ENCODE measurements around the gene RTN1.

DNA sequence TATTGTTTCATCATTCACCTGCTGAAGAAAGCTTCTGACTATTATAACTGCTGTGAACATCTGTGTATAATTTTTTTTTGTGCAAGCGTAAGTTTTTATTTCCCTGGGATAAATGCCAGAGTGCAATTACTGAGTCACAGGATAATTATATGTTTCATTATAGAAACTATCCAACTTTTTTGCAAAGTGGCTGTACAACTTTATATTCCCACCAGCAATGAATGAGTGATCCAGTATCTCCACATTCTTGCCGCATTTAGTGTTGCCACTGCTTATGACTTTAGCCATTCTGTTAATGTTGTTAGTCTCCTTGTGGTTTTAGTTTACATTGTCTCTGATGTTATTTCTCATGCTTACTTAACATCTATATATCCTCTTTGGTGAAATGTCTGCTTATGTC, 205.8 kb downstream of the RTN1 start:
- TF ChIP-seq, protein P1, sequence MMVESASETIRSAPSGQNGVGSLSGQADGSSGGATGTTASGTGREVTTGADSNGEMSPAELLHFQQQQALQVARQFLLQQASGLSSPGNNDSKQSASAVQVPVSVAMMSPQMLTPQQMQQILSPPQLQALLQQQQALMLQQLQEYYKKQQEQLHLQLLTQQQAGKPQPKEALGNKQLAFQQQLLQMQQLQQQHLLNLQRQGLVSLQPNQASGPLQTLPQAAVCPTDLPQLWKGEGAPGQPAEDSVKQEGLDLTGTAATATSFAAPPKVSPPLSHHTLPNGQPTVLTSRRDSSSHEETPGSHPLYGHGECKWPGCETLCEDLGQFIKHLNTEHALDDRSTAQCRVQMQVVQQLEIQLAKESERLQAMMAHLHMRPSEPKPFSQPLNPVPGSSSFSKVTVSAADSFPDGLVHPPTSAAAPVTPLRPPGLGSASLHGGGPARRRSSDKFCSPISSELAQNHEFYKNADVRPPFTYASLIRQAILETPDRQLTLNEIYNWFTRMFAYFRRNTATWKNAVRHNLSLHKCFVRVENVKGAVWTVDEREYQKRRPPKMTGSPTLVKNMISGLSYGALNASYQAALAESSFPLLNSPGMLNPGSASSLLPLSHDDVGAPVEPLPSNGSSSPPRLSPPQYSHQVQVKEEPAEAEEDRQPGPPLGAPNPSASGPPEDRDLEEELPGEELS (CRISPR knock-in tag; IDR thresholded peaks at IDR 0.05) = no peak
- TF ChIP-seq, protein P2, sequence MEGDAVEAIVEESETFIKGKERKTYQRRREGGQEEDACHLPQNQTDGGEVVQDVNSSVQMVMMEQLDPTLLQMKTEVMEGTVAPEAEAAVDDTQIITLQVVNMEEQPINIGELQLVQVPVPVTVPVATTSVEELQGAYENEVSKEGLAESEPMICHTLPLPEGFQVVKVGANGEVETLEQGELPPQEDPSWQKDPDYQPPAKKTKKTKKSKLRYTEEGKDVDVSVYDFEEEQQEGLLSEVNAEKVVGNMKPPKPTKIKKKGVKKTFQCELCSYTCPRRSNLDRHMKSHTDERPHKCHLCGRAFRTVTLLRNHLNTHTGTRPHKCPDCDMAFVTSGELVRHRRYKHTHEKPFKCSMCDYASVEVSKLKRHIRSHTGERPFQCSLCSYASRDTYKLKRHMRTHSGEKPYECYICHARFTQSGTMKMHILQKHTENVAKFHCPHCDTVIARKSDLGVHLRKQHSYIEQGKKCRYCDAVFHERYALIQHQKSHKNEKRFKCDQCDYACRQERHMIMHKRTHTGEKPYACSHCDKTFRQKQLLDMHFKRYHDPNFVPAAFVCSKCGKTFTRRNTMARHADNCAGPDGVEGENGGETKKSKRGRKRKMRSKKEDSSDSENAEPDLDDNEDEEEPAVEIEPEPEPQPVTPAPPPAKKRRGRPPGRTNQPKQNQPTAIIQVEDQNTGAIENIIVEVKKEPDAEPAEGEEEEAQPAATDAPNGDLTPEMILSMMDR (IDR thresholded peaks at IDR 0.05) = no peak
- TF ChIP-seq, protein P3, sequence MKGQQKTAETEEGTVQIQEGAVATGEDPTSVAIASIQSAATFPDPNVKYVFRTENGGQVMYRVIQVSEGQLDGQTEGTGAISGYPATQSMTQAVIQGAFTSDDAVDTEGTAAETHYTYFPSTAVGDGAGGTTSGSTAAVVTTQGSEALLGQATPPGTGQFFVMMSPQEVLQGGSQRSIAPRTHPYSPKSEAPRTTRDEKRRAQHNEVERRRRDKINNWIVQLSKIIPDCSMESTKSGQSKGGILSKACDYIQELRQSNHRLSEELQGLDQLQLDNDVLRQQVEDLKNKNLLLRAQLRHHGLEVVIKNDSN (CRISPR knock-in tag; IDR thresholded peaks at IDR 0.05) = no peak
- TF ChIP-seq TCF7 (CRISPR knock-in tag; IDR thresholded peaks at IDR 0.05; ENCODE audit: low read depth) = no peak
- TF ChIP-seq CREM (CRISPR knock-in tag; IDR thresholded peaks at IDR 0.05) = no peak
- TF ChIP-seq NR3C1 (CRISPR knock-in tag; conservative IDR thresholded peaks at IDR 0.05; ENCODE audit: low read depth) = no peak
- TF ChIP-seq ZBTB21 (CRISPR knock-in tag; IDR thresholded peaks at IDR 0.05; ENCODE audit: borderline replicate concordance) = no peak
- TF ChIP-seq NR2C2 (CRISPR knock-in tag; IDR thresholded peaks at IDR 0.05) = no peak
- TF ChIP-seq, protein P4, sequence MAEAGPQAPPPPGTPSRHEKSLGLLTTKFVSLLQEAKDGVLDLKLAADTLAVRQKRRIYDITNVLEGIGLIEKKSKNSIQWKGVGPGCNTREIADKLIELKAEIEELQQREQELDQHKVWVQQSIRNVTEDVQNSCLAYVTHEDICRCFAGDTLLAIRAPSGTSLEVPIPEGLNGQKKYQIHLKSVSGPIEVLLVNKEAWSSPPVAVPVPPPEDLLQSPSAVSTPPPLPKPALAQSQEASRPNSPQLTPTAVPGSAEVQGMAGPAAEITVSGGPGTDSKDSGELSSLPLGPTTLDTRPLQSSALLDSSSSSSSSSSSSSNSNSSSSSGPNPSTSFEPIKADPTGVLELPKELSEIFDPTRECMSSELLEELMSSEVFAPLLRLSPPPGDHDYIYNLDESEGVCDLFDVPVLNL (CRISPR knock-in tag; IDR thresholded peaks at IDR 0.05; ENCODE audit: borderline replicate concordance, low read depth) = no peak
- no peak for TF ChIP-seq SP1 (CRISPR knock-in tag; conservative IDR thresholded peaks at IDR 0.05)
- TF ChIP-seq, protein P5, sequence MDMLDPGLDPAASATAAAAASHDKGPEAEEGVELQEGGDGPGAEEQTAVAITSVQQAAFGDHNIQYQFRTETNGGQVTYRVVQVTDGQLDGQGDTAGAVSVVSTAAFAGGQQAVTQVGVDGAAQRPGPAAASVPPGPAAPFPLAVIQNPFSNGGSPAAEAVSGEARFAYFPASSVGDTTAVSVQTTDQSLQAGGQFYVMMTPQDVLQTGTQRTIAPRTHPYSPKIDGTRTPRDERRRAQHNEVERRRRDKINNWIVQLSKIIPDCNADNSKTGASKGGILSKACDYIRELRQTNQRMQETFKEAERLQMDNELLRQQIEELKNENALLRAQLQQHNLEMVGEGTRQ (CRISPR knock-in tag; IDR thresholded peaks at IDR 0.05) = no peak

All from WTC11 (cell line).